GM19468 (cell line): Measurements from ENCODE around the gene POLR2E.

ENCODE experiments used
- ATAC-seq: cut with Tn5 transposase; IDR thresholded peaks from one replicate; pipeline ENCODE4 v1.9.1; 2021; ENCODE audit warnings: mild to moderate bottlenecking, moderate library complexity, moderate number of reproducible peaks; ENCODE audit not compliant: unreplicated experiment; ENCODE audit errors: extremely low read depth

The POLR2E gene

GRCh38 chr19:1082928-1083816, 12.0 kb downstream of the POLR2E start:
- no peak for ATAC-seq

- ATAC-seq, result no peak
Measured at GRCh38 chr19:1082165-1082927, 12.8 kb downstream of the POLR2E start.

DNA sequence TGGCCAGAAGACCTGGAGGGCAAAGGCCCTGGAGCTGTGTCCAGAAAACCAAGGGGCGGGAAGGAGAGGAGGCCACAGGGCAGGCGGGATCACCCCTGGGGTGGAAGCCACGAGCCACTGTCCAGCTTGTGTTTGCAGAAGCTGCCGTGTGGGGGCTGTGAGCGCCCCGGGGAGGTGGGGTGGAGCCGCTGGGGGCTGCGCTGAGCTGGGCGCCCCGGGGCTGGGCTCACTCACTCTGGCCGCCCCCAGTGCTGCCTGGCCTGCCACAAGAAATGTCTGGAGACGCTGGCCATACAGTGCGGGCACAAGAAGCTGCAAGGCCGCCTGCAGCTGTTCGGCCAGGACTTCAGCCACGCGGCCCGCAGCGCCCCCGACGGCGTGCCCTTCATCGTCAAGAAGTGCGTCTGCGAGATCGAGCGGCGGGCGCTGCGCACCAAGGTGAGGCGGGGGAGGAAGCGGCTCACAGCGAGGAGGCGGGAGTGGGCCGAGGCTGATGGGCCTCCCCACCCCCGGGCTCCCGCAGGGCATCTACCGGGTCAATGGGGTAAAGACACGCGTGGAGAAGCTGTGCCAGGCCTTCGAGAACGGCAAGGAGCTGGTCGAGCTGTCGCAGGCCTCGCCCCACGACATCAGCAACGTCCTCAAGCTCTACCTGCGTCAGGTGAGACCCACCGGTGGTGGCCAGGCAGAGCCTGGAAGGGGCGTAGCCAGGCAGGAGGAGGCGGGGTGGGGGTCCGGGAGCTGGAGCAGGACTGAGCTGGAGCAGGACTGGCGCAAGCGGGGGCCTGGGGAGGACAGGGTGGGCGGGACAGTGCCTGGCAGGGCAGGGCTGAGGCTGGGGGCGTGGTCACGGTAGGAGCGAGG, 13.6 kb downstream of the POLR2E start:
- no peak for ATAC-seq

DNA sequence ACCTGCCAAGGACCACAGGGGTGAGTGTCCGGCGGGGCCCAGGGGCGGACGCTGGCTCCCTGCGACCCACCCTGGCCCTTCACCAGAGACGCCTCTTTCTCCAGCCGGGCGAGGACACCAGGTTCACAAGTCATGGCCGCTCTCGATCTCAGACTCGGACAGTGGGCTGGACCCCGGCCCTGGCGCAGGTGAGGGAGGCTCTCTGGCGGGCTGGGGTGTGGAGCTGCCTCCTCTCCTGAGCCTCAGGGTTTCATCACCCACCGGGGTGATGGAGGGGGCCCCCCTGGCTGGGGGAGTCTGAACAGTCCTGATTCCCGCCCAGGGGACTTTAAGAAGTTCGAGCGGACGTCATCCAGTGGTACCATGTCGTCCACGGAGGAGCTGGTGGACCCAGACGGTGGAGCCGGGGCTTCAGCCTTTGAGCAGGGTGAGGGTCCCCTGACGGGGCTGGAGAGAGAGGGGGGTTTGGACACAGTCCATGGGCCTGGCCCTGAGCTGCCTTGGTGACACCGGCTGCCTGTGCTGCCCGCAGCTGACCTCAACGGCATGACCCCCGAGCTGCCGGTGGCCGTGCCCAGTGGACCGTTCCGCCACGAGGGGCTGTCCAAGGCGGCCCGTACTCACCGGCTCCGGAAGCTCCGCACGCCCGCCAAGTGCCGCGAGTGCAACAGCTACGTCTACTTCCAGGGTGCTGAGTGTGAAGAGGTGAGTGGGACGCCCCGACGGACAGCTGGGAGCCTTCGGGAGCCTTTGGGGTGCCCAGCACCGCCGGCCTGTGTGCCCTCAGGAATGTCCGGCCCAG, 14.6 kb downstream of the POLR2E start:
- no peak for ATAC-seq

DNA sequence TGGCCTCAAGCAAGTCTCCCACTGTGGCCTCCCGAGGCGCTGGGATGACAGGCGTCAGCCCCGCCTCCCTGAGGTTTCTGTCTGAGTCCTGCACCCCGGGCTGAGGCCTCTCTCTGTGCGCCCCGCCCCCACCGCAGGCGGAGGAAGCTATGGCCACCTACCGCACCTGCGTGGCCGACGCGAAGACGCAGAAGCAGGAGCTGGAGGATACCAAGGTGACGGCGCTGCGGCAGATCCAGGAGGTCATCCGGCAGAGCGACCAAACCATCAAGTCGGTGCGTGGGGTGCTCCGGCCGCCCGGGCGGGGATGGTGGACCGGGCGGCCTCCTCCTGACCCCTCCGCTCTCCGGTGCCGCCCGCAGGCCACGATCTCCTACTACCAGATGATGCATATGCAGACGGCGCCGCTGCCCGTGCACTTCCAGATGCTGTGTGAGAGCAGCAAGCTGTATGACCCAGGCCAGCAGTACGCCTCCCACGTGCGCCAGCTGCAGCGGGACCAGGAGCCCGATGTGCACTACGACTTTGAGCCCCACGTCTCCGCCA, 15.5 kb downstream of the POLR2E start:
- no peak for ATAC-seq

DNA sequence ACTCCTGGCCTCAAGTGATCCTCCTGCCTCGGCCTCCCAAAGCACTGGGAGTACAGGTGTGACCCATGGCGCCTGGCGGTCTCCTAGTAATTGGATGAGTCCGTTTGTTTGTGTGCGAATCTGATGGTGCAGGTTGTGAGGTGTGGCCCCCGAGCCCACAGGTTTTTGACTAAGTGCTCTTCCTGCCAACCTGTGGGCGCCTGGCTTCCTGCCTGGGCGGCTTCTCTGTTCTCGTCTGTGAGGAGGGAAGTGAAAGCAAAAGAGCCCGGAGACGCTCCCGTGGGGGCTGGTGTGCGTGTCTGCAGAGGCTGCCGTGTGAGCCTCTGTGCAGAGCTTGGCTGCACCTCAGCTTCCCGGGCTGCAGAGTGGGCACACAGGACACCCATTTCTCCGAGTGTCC, 18.2 kb downstream of the POLR2E start:
- no peak for ATAC-seq

DNA sequence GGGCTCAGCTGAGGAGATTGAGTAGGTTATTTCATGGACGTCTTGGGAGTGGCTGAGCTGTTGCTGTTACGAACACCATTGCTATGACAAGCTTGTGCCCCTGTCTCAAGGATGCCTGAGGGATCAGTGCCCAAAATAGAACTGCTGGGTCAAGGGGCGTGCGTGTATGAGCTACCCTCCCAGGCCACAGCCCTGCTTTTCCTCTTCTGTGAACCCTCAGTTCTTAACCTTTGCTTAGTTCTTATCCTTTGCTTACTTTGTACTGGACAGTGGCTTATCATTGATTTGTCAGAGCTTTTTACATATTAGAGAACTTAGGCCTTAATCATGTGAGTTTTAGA, 19.2 kb downstream of the POLR2E start:
- ATAC-seq, result no peak

DNA sequence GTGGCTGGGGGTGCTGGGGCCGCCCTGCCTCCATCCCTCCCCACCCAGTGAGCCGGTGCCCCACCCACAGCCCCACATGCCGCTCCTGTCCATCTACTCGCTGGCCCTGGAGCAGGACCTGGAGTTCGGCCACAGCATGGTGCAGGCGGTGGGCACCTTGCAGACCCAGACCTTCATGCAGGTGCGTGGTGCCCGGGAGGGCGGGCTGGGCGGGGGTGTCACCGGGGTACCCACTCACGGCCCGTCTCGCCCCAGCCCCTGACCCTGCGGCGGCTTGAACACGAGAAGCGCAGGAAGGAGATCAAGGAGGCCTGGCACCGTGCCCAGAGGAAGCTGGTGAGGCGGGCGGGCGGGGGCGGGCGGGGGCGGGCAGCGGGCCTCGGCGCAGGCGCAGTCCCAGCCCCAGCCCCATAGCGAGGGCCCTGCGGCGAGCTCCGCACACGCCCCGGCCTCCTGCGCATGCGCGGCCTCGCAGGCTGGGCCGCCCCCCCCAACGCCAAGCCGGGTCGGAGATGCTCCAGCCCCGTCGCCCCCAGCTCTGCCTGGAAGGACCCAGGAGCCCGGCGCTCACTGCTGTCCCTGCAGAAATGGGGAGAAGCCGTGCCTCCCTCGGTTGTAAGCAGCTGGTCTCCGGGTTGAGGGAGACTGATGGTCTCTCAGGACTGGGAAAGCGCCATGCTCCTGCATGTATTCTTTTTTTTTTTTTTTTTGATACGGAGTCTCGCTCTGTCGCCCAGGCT, 20.5 kb downstream of the POLR2E start:
- ATAC-seq, result no peak

DNA sequence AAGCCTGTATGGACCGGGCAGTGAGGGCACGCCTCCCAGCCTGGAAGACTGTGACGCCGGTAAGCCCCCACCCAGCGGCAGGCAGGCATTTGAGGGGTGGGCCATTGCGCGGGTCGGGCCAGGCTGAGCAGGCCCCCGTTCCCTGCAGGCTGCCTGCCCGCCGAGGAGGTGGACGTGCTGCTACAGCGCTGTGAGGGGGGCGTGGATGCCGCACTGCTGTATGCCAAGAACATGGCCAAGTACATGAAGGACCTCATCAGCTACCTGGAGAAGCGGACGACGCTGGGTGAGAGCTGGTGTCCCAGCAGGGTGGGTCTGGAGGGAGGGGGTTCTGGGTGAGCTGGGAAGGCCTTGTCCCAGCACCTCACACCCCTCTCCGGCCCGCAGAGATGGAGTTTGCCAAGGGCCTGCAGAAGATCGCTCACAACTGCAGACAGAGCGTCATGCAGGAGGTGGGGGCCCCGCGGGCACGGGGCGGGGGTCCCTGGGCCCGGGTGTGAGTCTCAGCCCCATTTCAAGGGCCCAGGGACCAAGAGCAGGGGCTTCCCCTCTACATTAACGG, 21.1 kb downstream of the POLR2E start:
- ATAC-seq, result no peak

- no peak for ATAC-seq
Measured at GRCh38 chr19:1073063-1073955, 21.9 kb downstream of the POLR2E start.

DNA sequence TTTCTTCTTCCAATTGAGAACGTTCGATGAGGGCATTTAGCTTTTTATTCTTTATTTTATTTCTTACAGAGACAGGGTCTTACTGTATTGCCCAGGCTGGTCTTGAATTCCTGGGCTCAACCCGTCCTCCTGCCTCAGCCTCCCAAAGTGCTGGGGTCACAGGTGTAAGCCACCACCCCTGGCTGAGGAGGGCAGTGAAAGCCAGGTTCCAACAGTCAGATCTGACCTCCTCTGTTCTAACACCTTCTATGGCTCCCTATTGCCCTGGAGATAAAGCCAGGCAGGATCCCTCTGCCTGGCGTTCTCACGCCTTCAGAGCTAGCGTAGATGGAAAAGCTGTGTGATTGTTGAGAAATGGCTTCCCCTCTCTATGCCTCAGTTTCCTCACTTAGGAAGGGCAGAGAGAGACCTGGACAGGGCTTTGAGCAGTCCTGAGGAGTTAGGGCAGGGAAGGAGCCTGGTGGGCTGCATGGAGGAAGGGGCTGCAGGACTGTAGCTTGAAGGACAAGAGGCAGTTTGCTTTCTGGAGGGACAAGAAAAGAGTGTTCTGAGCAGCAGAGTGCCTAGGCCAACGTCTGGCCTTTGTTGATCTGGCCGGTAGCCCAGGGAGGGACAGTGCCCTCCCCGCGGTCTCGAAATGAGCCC, 22.7 kb downstream of the POLR2E start:
- no peak for ATAC-seq

GRCh38 chr19:1070931-1071791, 24.0 kb downstream of the POLR2E start:
- no peak for ATAC-seq

DNA sequence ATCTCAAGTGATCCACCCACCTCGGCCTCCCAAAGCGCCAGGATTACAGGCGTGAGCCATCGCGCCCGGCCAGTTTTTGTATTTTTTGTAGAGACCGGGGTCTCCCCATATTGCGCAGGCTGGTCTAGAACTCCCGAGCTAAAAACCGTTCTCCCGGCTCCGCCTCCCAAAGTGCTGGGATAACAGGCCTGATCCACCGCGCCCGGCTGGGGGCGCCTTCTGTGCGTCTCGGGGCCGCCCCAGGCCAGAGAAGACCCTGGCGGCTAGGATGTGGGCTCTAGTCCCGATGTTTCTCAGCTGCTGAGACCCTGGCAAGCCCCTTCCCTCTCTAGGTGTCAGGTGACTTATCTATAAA, 24.6 kb downstream of the POLR2E start:
- no peak for ATAC-seq

- ATAC-seq, result no peak
Measured at GRCh38 chr19:1069009-1069779, 26.0 kb downstream of the POLR2E start.
